Activated T-cell treated with anti-CD3 and anti-CD28 coated beads, Interleukin-2, amount 50 U/mL, for 4 hours (primary cell): Measurements from ENCODE around the gene LRRC75B. TPM values are rescaled to one million over a fixed set of nuclear protein-coding genes. Genes with fewer than 3 reads are reported as not detected.

ENCODE experiments used
- ATAC-seq, 2 donors: fragments of 200-7000 bp; cut with Tn5 transposase; one replicate each; pipeline ENCODE4 v1.10.0; 2021
- DNase-seq: peaks from one replicate; pipeline ENCODE4 v3.0.0-alpha.2; 2020
- H3K27me3 Mint-ChIP-seq: one replicate; pipeline ENCODE4 v1.8.0; 2021; ENCODE audit warnings: low read depth, mixed read lengths
- H3K36me3 Mint-ChIP-seq: one replicate; pipeline ENCODE4 v1.8.0; 2022; ENCODE audit warnings: mixed read lengths; ENCODE audit not compliant: insufficient read depth
- H3K4me1 Mint-ChIP-seq: one replicate; pipeline ENCODE4 v1.8.0; 2021; ENCODE audit warnings: low read depth, mixed read lengths
- H3K4me3 Mint-ChIP-seq: one replicate; pipeline ENCODE4 v1.8.0; 2021; ENCODE audit warnings: mild to moderate bottlenecking, moderate library complexity, mixed read lengths
- H3K9me3 Mint-ChIP-seq: one replicate; pipeline ENCODE4 v1.8.0; 2021; ENCODE audit warnings: mixed read lengths
- total RNA-seq, 3 donors: library from RNA; stranded (reverse); gene quantifications; one replicate each; pipeline ENCODE4 v1.2.1, GENCODE V29; 2021

LRRC75B gene
- total RNA-seq, 3 donors from 2014 or later = 0.54 to 0.92 (median 0.56) TPM

- H3K9me3 Mint-ChIP-seq = no peaks in the 10 kb centered on the region
- no peaks in the 10 kb centered on the region for H3K36me3 Mint-ChIP-seq
- ATAC-seq = no peak
- H3K4me1 Mint-ChIP-seq = no peaks in the 10 kb centered on the region
- no peaks in the 10 kb centered on the region for H3K27me3 Mint-ChIP-seq
- no peak for DNase-seq
- no peak overlapping the region for H3K4me3 Mint-ChIP-seq
Measured at GRCh38 chr22:24584871-24585411, 7.9 kb downstream of the LRRC75B start.

- Mint-ChIP-seq H3K4me3 (no peak overlapping the region), H3K36me3 (no peaks in the 10 kb centered on the region)
Measured at GRCh38 chr22:24584166-24584790, 8.6 kb downstream of the LRRC75B start.

GRCh38 chr22:24583221-24584165 lies 9.4 kb downstream of the LRRC75B start:
- Mint-ChIP-seq H3K4me1 (no peaks in the 10 kb centered on the region), H3K27me3 (no peaks in the 10 kb centered on the region), H3K9me3 (no peaks in the 10 kb centered on the region), H3K36me3 (no peaks in the 10 kb centered on the region), H3K4me3 (no peak overlapping the region)
- DNase-seq (no peak), ATAC-seq (peak in 1 of 2 donors; percentile 32)

More at GRCh38 chr22:24584166-24584790, 8.6 kb downstream of the LRRC75B start:
- H3K4me1 Mint-ChIP-seq = no peaks in the 10 kb centered on the region
- H3K9me3 Mint-ChIP-seq = no peaks in the 10 kb centered on the region
- H3K27me3 Mint-ChIP-seq = no peaks in the 10 kb centered on the region
- no peak for DNase-seq
- no peak for ATAC-seq

GRCh38 chr22:24582056-24582814 lies 10.6 kb downstream of the LRRC75B start:
- Mint-ChIP-seq H3K27me3 (no peaks in the 10 kb centered on the region), H3K4me1 (no peaks in the 10 kb centered on the region), H3K4me3 (no peak overlapping the region), H3K9me3 (no peaks in the 10 kb centered on the region), H3K36me3 (no peaks in the 10 kb centered on the region)
- DNase-seq = no peak
- no peak for ATAC-seq

GRCh38 chr22:24580276-24580675 lies 12.6 kb downstream of the LRRC75B start:
- H3K4me1 Mint-ChIP-seq = peaks cover 3% of the 10 kb centered on the region
- no peak overlapping the region for H3K4me3 Mint-ChIP-seq
- H3K27me3 Mint-ChIP-seq = no peaks in the 10 kb centered on the region
- no peaks in the 10 kb centered on the region for H3K9me3 Mint-ChIP-seq
- DNase-seq = no peak
- peaks cover 6% of the 10 kb centered on the region for H3K36me3 Mint-ChIP-seq
- ATAC-seq = no peak

GRCh38 chr22:24579258-24579601 lies 13.6 kb downstream of the LRRC75B start:
- no peak for DNase-seq
- peaks cover 15% of the 10 kb centered on the region for H3K36me3 Mint-ChIP-seq
- H3K4me1 Mint-ChIP-seq = peaks cover 3% of the 10 kb centered on the region
- H3K4me3 Mint-ChIP-seq = no peak overlapping the region
- H3K27me3 Mint-ChIP-seq = no peaks in the 10 kb centered on the region
- ATAC-seq = no peak
- no peaks in the 10 kb centered on the region for H3K9me3 Mint-ChIP-seq

GRCh38 chr22:24578355-24579257 lies 14.3 kb downstream of the LRRC75B start:
- Mint-ChIP-seq H3K27me3 (no peaks in the 10 kb centered on the region), H3K36me3 (peaks cover 19% of the 10 kb centered on the region), H3K9me3 (no peaks in the 10 kb centered on the region), H3K4me1 (peaks cover 3% of the 10 kb centered on the region), H3K4me3 (no peak overlapping the region)
- ATAC-seq = peak in 1 of 2 donors; percentile 28
- DNase-seq = no peak

- peaks cover 27% of the 10 kb centered on the region for H3K36me3 Mint-ChIP-seq
- H3K9me3 Mint-ChIP-seq = no peaks in the 10 kb centered on the region
- ATAC-seq = no peak
- DNase-seq = no peak
- no peak overlapping the region for H3K4me3 Mint-ChIP-seq
- H3K4me1 Mint-ChIP-seq = peaks cover 3% of the 10 kb centered on the region
- H3K27me3 Mint-ChIP-seq = no peaks in the 10 kb centered on the region
Measured at GRCh38 chr22:24576778-24577177, 16.1 kb downstream of the LRRC75B start.

- Mint-ChIP-seq H3K4me3 (no peak overlapping the region), H3K27me3 (no peaks in the 10 kb centered on the region), H3K36me3 (peaks cover 41% of the 10 kb centered on the region), H3K9me3 (no peaks in the 10 kb centered on the region), H3K4me1 (peaks cover 8% of the 10 kb centered on the region)
- DNase-seq (no peak), ATAC-seq (no peak)
Measured at GRCh38 chr22:24571266-24571665, 21.6 kb downstream of the LRRC75B start.

GRCh38 chr22:24567668-24568067 lies 25.2 kb downstream of the LRRC75B start:
- no peaks in the 10 kb centered on the region for H3K9me3 Mint-ChIP-seq
- no peak for DNase-seq
- no peak overlapping the region for H3K4me3 Mint-ChIP-seq
- peaks cover 37% of the 10 kb centered on the region for H3K4me1 Mint-ChIP-seq
- peaks cover 21% of the 10 kb centered on the region for H3K36me3 Mint-ChIP-seq
- ATAC-seq = no peak
- H3K27me3 Mint-ChIP-seq = no peaks in the 10 kb centered on the region

GRCh38 chr22:24566899-24567511 lies 25.9 kb downstream of the LRRC75B start:
- no peak overlapping the region for H3K4me3 Mint-ChIP-seq
- H3K36me3 Mint-ChIP-seq = peaks cover 21% of the 10 kb centered on the region
- ATAC-seq (no peak), DNase-seq (no peak)
- no peaks in the 10 kb centered on the region for H3K9me3 Mint-ChIP-seq
- H3K4me1 Mint-ChIP-seq = peaks cover 40% of the 10 kb centered on the region
- H3K27me3 Mint-ChIP-seq = no peaks in the 10 kb centered on the region

- Mint-ChIP-seq H3K9me3 (no peaks in the 10 kb centered on the region), H3K27me3 (no peaks in the 10 kb centered on the region), H3K36me3 (peaks cover 13% of the 10 kb centered on the region), H3K4me3 (no peak overlapping the region), H3K4me1 (peaks cover 47% of the 10 kb centered on the region)
- DNase-seq (no peak), ATAC-seq (no peak)
Measured at GRCh38 chr22:24565077-24565476, 27.8 kb downstream of the LRRC75B start.

GRCh38 chr22:24564376-24565058 lies 28.4 kb downstream of the LRRC75B start:
- Mint-ChIP-seq H3K4me3 (no peak overlapping the region), H3K27me3 (no peaks in the 10 kb centered on the region), H3K4me1 (peaks cover 50% of the 10 kb centered on the region), H3K9me3 (no peaks in the 10 kb centered on the region), H3K36me3 (peaks cover 11% of the 10 kb centered on the region)
- ATAC-seq (no peak), DNase-seq (no peak)
